Trophoblast cell (in vitro differentiated cells and primary cell): ENCODE data around the gene GRID1.

Experiments
- DNase-seq, 2 donors: peaks; one replicate each; pipeline ENCODE4 v3.0.0-alpha.2; 2016
- H2AFZ ChIP-seq: 2 replicates; pipeline ENCODE4 v1.6.1; 2013; ENCODE audit warnings: low read length, moderate library complexity, mild to moderate bottlenecking; ENCODE audit not compliant: insufficient read depth, poor library complexity
- H2AK5ac ChIP-seq: 2 replicates; pipeline ENCODE4 v1.6.1; 2013; ENCODE audit warnings: mild to moderate bottlenecking, low read length
- H2BK120ac ChIP-seq: 2 replicates; pipeline ENCODE4 v1.6.1; 2013; ENCODE audit warnings: low read length, mild to moderate bottlenecking, moderate library complexity; ENCODE audit not compliant: insufficient read depth, poor library complexity
- H2BK12ac ChIP-seq: 2 replicates; pipeline ENCODE4 v1.6.1; 2013; ENCODE audit warnings: mild to moderate bottlenecking, low read length, moderate library complexity
- H2BK5ac ChIP-seq: 2 replicates; pipeline ENCODE4 v1.6.1; 2013; ENCODE audit warnings: low read length, low read depth, moderate library complexity, mild to moderate bottlenecking; ENCODE audit not compliant: poor library complexity
- H3K14ac ChIP-seq: 2 replicates; pipeline ENCODE4 v1.6.1; 2013; ENCODE audit warnings: mild to moderate bottlenecking, low read length
- H3K18ac ChIP-seq: 2 replicates; pipeline ENCODE4 v1.6.1; 2013; ENCODE audit warnings: mild to moderate bottlenecking, low read length
- H3K23ac ChIP-seq: 2 replicates; pipeline ENCODE4 v1.6.1; 2013; ENCODE audit warnings: low read length
- H3K27ac ChIP-seq: 2 replicates; pipeline ENCODE4 v1.5.1; 2013; ENCODE audit warnings: low read depth, mild to moderate bottlenecking, inconsistent platforms, low read length, moderate library complexity
- H3K27me3 ChIP-seq: 2 replicates; pipeline ENCODE4 v1.6.1; 2013; ENCODE audit warnings: inconsistent platforms, mild to moderate bottlenecking, low read length, moderate library complexity; ENCODE audit not compliant: insufficient read depth
- H3K36me3 ChIP-seq, 2 experiments: 1 replicate in 1 of 2; 2 replicates in 1 of 2; pipeline ENCODE4 v1.6.1; 2013; ENCODE audit warnings: low read length in 2 of 2, mild to moderate bottlenecking in 2 of 2, moderate library complexity in 1 of 2; ENCODE audit not compliant: insufficient read depth in 2 of 2, control insufficient read depth in 1 of 2
- H3K4ac ChIP-seq: 2 replicates; pipeline ENCODE4 v1.6.1; 2013; ENCODE audit warnings: low read depth, mild to moderate bottlenecking, low read length, moderate library complexity
- H3K4me1 ChIP-seq, 2 experiments: 1 replicate in 1 of 2; 2 replicates in 1 of 2; pipeline ENCODE4 v1.6.1; 2013; ENCODE audit warnings: low read length in 2 of 2, mild to moderate bottlenecking in 2 of 2, moderate library complexity in 1 of 2; ENCODE audit not compliant: insufficient read depth in 2 of 2, control insufficient read depth in 1 of 2
- H3K4me2 ChIP-seq: 2 replicates; pipeline ENCODE4 v1.6.1; 2013; ENCODE audit warnings: inconsistent platforms, mild to moderate bottlenecking, low read length, moderate library complexity
- H3K4me3 ChIP-seq: 2 replicates; pipeline ENCODE4 v1.5.1; 2013; ENCODE audit warnings: mild to moderate bottlenecking, low read depth, low read length, inconsistent platforms
- H3K79me1 ChIP-seq: one replicate; pipeline ENCODE4 v1.6.1; 2013; ENCODE audit warnings: low read length
- H3K79me2 ChIP-seq: 2 replicates; pipeline ENCODE4 v1.6.1; 2013; ENCODE audit warnings: low read length, mild to moderate bottlenecking; ENCODE audit not compliant: control insufficient read depth, insufficient read depth, poor library complexity
- H3K9ac ChIP-seq: 2 replicates; pipeline ENCODE4 v1.6.1; 2013; ENCODE audit warnings: mild to moderate bottlenecking, low read length
- H3K9me3 ChIP-seq: 2 replicates; pipeline ENCODE4 v1.6.1; 2013; ENCODE audit warnings: low read depth, mild to moderate bottlenecking, control low read depth, inconsistent platforms, low read length; ENCODE audit not compliant: insufficient read depth
- H4K12ac ChIP-seq: 2 replicates; pipeline ENCODE4 v1.6.1; 2013; ENCODE audit warnings: low read depth, mild to moderate bottlenecking, low read length, moderate library complexity
- H4K8ac ChIP-seq: 2 replicates; pipeline ENCODE4 v1.6.1; 2013; ENCODE audit warnings: low read depth, mild to moderate bottlenecking, low read length, moderate library complexity
- H4K91ac ChIP-seq: one replicate; pipeline ENCODE4 v1.6.1; 2013; ENCODE audit warnings: low read depth, mild to moderate bottlenecking, low read length, moderate library complexity
- WGBS: extraction: QIAGEN DNeasy Blood & Tissue Kit; methylation state at CpG from one replicate; pipeline ENCODE4 v1.1.7; 2013; ENCODE audit warnings: missing lambda C conversion rate; ENCODE audit not compliant: insufficient read length, insufficient coverage; ENCODE audit errors: extremely low coverage; 5-methylcytosine and 5-hydroxymethylcytosine counted together

Gene GRID1

GRCh38 chr10:86224354-86225102 lies 142.1 kb downstream of the GRID1 start:
- H3K18ac ChIP-seq: no peak overlapping the region
- no peak overlapping the region for H3K14ac ChIP-seq
- no peak overlapping the region for H4K91ac ChIP-seq
- DNase-seq: no peak
- no peak overlapping the region for H2BK12ac ChIP-seq
- no peak overlapping the region for H3K4ac ChIP-seq
- H3K79me1 ChIP-seq: no peaks in the 10 kb centered on the region
- no peak overlapping the region for H2BK120ac ChIP-seq
- H2BK5ac ChIP-seq: no peak overlapping the region
- H3K23ac ChIP-seq: no peak overlapping the region
- no peak overlapping the region for H3K9ac ChIP-seq
- no peak overlapping the region for H2AFZ ChIP-seq
- no peak overlapping the region for H2AK5ac ChIP-seq
- no peak overlapping the region for H4K12ac ChIP-seq
- H3K4me3 ChIP-seq: no peak overlapping the region
- no peak overlapping the region for H3K4me2 ChIP-seq
- H3K27me3 ChIP-seq: no peaks in the 10 kb centered on the region
- H3K79me2 ChIP-seq: no peaks in the 10 kb centered on the region
- no peak overlapping the region for H4K8ac ChIP-seq
- H3K27ac ChIP-seq: no peak overlapping the region
- WGBS: no CpG with 5 or more reads among the region's 8 CpGs
- no peaks in the 10 kb centered on the region for H3K36me3 ChIP-seq
- H3K4me1 ChIP-seq: peaks cover 0 to 5% of the 10 kb centered on the region in 2 experiments
- H3K9me3 ChIP-seq: peaks cover 2% of the 10 kb centered on the region

GRCh38 chr10:86223256-86223655 lies 143.3 kb downstream of the GRID1 start:
- no peak overlapping the region for H3K9ac ChIP-seq
- peaks cover 1% of the 10 kb centered on the region for H3K9me3 ChIP-seq
- H2BK12ac ChIP-seq: no peak overlapping the region
- no peak overlapping the region for H3K18ac ChIP-seq
- peaks cover 0 to 5% of the 10 kb centered on the region in 2 experiments for H3K4me1 ChIP-seq
- H3K4me2 ChIP-seq: no peak overlapping the region
- no peak overlapping the region for H4K8ac ChIP-seq
- H2AFZ ChIP-seq: no peak overlapping the region
- H3K79me1 ChIP-seq: no peaks in the 10 kb centered on the region
- H3K4ac ChIP-seq: no peak overlapping the region
- H3K36me3 ChIP-seq: no peaks in the 10 kb centered on the region
- no peaks in the 10 kb centered on the region for H3K27me3 ChIP-seq
- no peak overlapping the region for H2BK5ac ChIP-seq
- no peak overlapping the region for H4K91ac ChIP-seq
- no peaks in the 10 kb centered on the region for H3K79me2 ChIP-seq
- no peak overlapping the region for H3K14ac ChIP-seq
- no peak overlapping the region for H4K12ac ChIP-seq
- no peak overlapping the region for H3K4me3 ChIP-seq
- no peak for DNase-seq
- no peak overlapping the region for H2AK5ac ChIP-seq
- no peak overlapping the region for H2BK120ac ChIP-seq
- no CpG with 5 or more reads among the region's 3 CpGs for WGBS
- H3K23ac ChIP-seq: no peak overlapping the region
- H3K27ac ChIP-seq: no peak overlapping the region

GRCh38 chr10:86222687-86223086 lies 143.9 kb downstream of the GRID1 start:
- no peak overlapping the region for H2BK5ac ChIP-seq
- H2AFZ ChIP-seq: no peak overlapping the region
- DNase-seq: no peak
- no peaks in the 10 kb centered on the region for H3K9me3 ChIP-seq
- H3K36me3 ChIP-seq: no peaks in the 10 kb centered on the region
- no peak overlapping the region for H2AK5ac ChIP-seq
- H3K27me3 ChIP-seq: no peaks in the 10 kb centered on the region
- no peak overlapping the region for H3K4ac ChIP-seq
- H3K14ac ChIP-seq: no peak overlapping the region
- no peak overlapping the region for H3K9ac ChIP-seq
- no peak overlapping the region for H3K27ac ChIP-seq
- no peak overlapping the region for H2BK12ac ChIP-seq
- WGBS: no CpG with 5 or more reads among the region's 3 CpGs
- no peak overlapping the region for H2BK120ac ChIP-seq
- no peak overlapping the region for H3K4me3 ChIP-seq
- peaks cover 0 to 5% of the 10 kb centered on the region in 2 experiments for H3K4me1 ChIP-seq
- H3K18ac ChIP-seq: no peak overlapping the region
- H3K4me2 ChIP-seq: no peak overlapping the region
- H3K23ac ChIP-seq: no peak overlapping the region
- no peak overlapping the region for H4K91ac ChIP-seq
- no peaks in the 10 kb centered on the region for H3K79me2 ChIP-seq
- H3K79me1 ChIP-seq: no peaks in the 10 kb centered on the region
- no peak overlapping the region for H4K8ac ChIP-seq
- H4K12ac ChIP-seq: no peak overlapping the region

GRCh38 chr10:86222336-86222650 lies 144.3 kb downstream of the GRID1 start:
- Histone ChIP-seq H3K4me1 (peaks cover 0 to 5% of the 10 kb centered on the region in 2 experiments), H3K79me1 (no peaks in the 10 kb centered on the region), H3K36me3 (no peaks in the 10 kb centered on the region), H3K4ac (no peak overlapping the region), H3K27me3 (no peaks in the 10 kb centered on the region), H4K91ac (no peak overlapping the region), H3K4me2 (no peak overlapping the region), H4K12ac (no peak overlapping the region), H2AK5ac (no peak overlapping the region), H2BK120ac (no peak overlapping the region), H3K9ac (no peak overlapping the region), H3K23ac (no peak overlapping the region), H2BK5ac (no peak overlapping the region), H2BK12ac (no peak overlapping the region), H3K18ac (no peak overlapping the region), H3K14ac (no peak overlapping the region), H3K4me3 (no peak overlapping the region), H2AFZ (no peak overlapping the region), H3K27ac (no peak overlapping the region), H4K8ac (no peak overlapping the region), H3K79me2 (no peaks in the 10 kb centered on the region), H3K9me3 (no peaks in the 10 kb centered on the region)
- no peak for DNase-seq
- no CpG with 5 or more reads among the region's 4 CpGs for WGBS
